RPMI8226 (cell line): ENCODE measurements around the gene TSSC4.
"Not testable (repeated sequence)": the region's sequence is repeated elsewhere in the genome, so short reads cannot be mapped to it uniquely, and the experiment has no call there.

Source experiments
- DNase-seq: peaks from one replicate; pipeline ENCODE4 v3.0.0-alpha.2; 2015

The TSSC4 gene

DNA sequence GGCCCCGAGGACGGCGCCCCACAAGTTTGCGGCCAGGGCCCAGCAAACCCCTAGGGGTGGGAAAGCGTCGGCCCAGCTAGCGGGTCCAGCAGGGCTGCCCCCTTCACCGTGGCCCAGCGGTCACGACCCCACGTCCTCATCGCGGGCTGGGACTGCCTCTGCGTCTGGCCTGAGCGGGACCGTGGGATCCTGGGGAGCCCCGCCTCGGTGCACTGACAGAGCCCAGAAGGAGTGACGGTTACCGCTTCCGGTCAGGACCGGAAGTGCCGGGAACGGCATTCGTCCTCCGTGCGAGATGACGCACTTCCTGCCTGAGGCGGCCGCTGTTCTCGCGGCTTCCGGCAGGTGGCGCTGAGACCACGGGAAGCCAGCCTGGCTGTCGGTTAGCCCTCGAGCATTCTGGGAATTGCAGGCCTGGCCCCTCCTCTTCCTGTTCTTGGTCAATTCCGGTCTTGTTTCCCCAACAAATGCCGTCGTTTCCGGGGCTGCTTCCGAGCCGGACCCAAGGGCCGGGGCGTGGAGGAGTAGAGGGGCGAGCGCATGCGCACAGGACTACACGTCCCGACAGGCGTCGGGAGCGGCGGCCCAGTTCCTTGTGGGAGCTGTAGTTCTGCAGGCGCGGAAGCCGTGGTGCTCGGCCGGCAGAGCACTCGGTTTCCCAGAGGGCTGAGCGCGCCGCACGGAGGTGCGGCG lies at the start of gene TSSC4:
Gene TSSC4, plus strand, starts transcription at position 682 of the 693 bp plus-strand sequence. CDS start 1,884 bp downstream, outside the sequence.
- DNase-seq = peak; percentile 98

DNA sequence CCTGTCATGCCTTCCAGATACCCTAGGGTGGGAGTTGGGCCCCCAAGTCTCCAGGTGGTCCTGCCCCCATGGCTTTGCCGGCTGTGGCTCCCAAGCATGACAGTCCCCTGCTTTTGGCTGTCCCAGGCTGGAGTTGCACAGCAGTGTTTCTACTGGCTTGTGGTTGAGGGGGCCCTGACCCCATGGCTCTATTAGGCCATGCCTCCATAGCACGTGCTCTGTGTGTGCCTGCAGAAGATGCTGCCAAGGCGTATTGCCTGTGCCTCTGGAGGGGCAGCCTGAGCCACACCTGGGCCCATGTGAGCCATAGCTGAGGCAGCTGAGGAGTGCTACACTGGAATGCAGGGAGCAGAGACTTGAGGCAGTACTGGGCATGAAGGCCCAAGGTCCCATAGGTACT lies 48.8 kb upstream of the TSSC4 start:
- no peak for DNase-seq

DNA sequence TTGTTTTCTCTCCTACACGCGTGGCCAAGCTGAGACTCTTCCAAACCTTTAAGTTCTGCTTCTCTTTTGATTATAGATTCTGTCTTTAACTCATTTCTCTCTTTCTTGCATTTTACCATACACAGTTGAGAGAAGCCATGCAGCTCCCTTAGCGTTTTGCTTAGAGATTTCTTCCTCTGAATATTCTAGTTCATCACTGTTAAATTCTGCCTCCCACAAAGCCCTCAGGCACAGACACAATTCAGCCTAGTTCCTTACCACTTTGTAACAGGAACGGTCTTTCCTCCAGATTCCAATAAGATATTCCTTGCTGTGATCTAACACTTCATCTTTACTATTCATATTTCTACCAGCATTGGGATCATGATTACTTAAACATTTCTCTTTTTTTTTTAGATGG lies 48.1 kb upstream of the TSSC4 start:
- DNase-seq = no peak

DNA sequence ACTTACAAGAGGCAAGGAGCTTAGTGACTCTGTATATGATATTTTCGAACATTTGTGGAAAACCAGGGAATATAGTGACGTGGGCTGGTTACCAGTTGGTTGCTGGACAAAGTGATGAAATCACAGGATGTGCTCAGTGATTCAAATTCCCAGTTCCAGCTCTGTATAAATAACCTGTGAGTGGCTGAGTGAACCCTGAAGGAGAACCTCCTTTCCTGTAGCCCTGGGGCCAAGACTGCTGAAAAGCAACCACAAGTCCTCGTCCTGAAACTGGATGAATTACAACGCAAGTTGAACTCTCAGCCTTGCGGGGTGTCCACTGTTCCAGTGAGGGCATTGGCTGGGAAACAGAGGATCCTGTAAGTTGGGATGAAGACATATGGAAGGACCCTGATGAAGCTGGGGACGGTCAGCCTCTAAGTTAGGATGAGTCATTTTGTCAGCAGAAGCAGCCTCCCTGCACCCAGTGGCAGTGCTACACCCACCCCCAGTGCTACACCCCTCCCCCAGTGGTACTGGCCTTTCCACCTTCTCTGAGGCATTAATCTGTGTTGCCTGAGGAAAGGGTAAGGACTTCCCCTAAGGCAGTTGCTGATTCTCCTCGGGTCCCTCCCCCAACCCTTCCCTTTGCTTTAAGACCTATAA lies 45.4 kb upstream of the TSSC4 start:
- DNase-seq = no peak

DNA sequence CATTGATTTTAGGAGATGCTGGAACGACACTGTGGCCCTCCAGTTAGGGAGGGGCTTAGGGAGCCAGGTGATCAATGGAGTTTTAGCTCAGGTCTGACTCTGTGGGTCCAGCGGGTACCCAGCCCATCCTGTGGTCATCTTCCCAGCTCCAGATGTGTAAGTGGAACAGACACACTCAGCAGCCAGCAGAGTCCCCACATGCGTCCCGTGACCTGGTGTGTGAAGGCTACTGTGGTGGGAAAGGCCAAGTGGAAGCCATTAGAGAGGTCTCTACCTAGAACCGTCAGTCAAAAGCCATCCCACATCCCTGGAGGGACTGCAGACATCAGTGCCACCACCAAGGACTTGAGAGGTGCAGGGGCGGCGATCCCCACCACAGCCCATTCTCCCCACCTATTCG lies 43.3 kb upstream of the TSSC4 start:
- DNase-seq = no peak

DNA sequence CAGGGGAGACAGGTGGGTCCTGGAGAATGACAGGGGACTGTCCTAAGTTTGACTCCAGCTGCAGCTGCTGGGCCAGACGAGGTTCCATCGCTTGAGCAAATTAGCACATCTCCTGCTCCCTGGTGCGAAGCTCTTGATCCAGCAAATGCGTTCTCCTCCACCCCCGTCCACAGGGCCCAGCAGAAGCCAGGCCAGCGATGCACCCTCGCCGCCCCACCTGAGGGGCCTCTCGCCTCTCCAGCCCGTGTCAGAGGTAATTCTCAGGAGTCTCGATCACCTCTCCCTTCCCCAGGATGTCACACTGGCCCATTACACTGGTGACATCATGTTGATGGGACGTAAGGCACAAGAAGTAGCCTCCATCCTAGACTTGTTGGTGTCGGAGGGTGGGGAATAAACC lies 42.9 kb upstream of the TSSC4 start:
- not testable (repeated sequence) for DNase-seq

DNA sequence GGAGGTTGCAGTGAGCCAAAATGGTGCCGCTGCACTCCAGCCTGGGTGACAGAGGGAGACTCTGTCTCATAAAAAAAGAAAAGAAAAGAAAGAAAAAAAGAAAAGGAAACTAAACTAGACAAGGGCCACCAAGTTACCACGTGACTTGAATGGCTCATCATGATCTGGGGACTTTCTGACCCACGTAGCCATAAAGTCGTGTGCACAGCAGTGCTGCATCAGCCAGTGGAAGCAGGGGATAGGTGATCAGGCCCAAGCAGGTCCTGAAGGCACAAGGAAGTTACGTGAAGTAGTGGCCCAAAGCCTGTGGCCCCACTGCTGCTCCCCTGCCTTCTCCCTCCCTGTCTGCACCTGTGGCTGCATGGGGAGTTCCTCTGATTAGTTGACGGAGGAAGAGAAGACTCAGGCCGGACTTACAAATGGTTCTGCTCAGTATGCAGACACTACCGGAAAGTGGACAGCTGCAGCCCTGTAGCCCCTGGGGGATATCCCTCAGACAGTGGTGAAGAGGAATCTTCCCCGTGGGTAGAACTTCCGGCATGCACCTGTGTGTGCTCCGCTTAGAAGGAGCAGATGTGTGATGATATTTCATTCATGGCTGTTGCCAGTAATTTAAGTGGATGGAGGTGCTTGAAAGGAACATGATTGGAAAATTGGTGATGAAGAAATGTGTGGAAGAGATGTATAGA lies 41.7 kb upstream of the TSSC4 start:
- DNase-seq = no peak

DNA sequence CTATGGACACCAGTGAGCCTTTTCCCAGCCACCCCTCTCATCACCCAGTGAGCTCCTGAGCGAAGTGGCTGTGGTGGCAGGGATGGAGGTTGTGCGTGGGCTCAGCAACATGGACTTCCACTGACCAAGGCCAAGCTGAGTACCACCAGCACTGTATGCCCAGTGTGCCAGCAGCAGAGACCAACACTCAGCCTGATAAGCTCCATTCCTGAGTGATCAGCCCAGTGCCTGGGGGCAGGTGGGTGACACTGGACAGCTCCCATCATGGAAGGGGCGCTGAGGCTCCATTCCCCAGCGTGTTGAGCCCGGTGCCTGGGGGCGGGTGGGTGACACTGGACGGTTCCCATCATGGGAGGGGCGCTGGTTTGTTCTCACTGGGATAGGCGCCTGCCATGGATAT lies 41.0 kb upstream of the TSSC4 start:
- no peak for DNase-seq

DNA sequence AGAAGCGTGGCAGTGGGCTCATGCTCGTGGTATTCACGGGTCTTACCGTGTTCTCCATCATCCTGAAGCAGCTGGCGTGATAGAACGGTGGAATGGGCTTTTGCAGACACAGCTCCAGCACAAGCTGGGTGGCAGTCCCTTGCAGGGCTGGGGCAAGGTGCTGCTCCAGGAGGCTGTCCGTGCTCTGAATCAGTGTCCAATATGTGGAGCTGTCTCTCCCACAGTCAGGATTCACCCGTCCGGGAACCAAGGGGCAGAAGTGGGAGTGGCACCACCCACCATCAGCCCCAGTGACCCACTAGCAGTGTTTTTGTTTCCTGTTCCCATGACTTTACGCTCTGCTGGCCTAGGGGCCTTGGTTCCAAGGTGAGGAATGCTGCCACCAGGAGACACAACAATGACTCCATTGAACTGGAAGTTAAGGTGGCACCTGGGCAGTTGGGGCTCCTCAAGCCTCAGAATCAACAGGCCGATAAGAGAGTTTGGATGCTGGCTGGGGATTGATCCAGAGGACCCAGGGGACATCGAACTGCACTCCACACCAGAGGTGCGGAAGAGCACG lies 40.4 kb upstream of the TSSC4 start:
- DNase-seq = no peak

DNA sequence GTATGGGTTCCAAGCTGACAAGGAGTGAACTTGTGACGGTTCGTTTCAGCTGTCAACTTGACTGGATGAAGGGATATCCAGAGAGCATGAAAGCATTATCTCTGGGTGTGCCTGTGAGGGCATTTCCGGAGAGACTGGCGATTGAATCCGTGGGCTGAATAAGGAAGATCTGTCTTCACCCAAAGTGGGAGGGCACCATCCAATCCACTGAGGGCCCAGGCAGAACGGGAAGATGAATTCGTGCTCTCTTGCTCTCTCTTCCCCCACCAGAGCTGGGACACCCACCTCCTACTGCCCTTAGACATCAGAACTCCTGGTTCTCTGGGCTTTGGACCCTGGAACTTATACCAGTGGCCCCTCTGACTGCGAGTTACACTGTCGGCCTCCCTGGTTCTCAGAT lies 39.0 kb upstream of the TSSC4 start:
- DNase-seq = no peak

DNA sequence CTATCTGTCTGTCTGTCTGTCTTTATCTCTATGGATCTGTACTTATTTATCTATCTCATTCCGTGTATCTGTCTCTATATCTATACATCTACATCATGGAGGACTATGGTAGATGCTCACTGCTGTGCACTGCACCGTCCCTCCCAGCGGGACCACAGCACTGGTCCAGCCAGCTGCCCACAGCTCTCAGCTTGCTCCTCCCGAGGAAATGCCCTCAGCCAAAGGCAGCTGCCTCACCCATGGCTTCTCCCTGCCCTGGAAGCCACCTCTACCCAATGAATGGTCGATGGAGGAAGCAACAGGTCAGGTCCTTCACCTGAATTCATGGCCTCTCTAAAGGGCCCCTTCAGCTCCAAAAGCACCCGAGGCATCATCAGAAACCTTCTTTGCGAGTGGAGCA lies 38.1 kb upstream of the TSSC4 start:
- no peak for DNase-seq

DNA sequence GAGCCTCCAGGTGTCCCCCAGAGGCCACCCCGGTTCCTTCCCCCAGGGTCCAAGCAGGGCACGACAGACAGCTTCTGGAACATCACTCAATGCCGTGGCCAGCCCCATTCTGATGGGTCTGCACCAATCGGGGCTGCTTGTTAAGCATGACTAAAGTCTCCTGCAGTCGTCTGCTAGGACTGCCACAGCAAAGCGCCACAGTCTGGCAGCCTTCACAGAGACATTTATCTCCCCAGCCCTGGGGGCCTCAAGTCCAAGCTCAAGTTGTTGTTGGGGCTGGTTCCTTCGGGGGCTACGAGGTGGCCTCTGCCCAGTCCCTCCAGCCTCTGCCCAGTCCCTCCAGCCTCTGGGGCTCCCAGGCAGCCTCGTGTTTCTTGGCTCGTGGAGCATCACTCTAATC lies 37.4 kb upstream of the TSSC4 start:
- no peak for DNase-seq

DNA sequence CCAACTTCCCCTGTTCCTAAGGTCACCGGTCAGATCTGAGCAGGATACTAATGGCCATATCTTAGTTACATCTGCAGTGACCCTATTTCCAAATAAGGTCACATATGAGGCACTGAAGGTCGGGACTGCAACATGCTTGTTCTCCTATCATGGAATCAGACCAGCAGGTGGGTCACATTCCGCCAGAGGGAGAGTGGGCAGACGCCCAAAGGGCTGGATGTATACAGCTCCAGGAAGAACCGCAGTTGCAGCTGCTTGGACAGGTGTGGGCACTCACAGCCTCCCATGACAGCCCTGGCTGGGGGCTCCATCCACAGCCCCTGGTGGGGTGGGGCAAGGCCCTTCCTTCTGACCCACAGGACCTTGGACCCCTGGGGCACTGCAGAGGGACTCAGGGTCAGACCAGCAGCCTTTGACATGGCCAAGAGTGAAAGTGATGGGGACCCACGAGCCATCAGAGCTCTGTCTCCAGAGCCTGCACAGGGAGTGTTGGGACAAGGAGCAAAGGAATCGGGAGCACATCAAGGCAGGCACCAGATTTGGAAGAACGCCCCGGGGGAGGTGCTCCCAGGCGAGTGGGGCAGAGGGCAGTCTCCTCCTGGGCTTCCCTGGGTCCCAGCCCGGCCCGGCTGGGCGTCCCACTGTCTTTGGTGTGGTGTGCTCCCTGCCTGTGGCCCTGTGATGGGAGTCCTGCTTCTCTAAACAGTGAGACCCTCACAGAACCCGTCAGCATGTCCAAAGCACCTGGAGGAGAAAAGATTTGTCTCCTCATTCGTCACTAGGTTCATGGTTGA lies 36.8 kb upstream of the TSSC4 start:
- no peak for DNase-seq

DNA sequence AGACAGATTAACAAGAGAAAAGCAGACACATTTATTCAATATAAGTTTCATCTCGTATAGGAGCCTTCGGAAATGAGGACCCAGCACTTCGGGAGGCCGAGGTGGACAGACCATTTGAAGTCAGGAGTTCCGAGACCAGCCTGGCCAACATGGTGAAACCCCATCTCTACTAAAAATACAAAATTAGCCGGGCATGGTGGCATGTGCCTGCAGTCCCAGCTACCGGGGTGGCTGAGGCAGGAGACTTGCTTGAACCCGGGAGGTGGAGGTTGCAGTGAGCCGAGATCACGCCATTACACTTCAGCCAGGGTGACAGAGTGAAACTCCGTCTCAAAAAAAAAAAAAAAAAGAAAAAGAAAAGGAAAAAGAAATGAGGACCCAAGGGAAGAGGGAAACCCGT lies 36.2 kb upstream of the TSSC4 start:
- not testable (repeated sequence) for DNase-seq

DNA sequence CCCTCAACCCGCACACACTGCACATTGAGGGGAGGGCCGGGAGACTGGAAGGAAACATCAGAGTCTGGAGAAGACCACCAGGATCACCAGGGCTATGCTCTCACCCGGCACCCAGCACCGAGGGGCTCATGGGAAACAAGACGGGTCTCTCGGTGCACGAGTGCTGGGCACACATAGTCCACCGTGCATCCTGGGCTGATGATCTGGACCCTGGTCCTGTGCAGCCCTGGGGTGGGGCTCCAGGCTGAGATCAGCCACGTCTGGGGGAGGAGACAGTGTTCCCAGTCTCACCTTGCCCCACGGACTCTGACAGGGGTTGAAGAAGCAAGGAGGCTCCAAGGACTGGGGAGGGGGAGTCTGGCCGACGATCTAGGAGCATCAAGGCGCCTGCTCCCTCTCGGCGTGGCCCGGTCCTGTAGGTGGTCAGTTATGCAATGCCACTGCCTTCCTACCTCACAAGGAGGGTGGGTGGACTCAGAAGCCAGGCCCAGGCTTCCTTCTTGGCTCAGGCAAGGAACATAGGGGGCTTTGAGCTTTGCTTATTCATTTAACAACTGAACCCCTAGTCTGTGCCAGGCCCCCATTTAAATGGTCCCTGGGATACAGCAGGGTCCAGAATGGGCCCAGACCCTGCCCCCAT lies 34.9 kb upstream of the TSSC4 start:
- DNase-seq = no peak

DNA sequence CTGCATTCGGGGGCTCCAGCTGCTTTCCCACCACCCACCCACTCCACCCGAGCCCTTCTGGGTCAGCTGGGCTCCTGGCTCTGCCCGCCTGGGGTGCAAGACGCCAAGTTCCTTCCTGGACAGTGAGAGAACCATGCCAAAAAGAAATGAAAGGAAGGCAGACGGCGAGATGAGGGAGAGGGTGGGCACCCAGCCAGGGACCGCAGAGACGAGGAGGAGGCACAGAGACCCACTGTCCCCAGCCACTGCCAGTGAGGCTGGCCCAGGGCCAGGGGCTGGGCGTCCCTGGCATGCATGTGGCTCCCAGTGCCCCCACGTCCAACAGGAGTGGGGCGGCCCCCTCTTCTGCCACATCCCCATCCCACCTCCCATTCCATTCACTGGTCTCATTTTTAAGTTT lies 34.3 kb upstream of the TSSC4 start:
- DNase-seq = peak; percentile 47

DNA sequence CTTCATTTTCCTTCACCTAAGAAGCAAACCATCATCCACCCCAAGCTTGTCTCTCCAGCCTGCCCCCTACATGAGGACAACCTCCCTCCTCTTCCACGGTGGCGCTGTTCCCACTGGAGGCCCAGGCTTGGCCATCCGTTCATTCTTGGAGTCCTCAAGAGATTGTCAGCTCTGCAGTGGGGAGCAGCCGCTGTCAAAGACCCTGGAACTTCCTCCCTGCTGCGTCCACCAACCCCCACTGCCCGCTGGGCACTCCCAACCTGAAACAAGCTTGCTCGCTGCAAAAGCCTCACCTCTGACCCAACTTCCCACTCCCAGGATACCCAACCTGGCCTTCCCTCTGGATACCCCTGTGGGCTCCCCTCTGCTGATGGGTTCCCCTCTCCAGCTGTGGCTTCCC lies 33.8 kb upstream of the TSSC4 start:
- peak; percentile 17 for DNase-seq

DNA sequence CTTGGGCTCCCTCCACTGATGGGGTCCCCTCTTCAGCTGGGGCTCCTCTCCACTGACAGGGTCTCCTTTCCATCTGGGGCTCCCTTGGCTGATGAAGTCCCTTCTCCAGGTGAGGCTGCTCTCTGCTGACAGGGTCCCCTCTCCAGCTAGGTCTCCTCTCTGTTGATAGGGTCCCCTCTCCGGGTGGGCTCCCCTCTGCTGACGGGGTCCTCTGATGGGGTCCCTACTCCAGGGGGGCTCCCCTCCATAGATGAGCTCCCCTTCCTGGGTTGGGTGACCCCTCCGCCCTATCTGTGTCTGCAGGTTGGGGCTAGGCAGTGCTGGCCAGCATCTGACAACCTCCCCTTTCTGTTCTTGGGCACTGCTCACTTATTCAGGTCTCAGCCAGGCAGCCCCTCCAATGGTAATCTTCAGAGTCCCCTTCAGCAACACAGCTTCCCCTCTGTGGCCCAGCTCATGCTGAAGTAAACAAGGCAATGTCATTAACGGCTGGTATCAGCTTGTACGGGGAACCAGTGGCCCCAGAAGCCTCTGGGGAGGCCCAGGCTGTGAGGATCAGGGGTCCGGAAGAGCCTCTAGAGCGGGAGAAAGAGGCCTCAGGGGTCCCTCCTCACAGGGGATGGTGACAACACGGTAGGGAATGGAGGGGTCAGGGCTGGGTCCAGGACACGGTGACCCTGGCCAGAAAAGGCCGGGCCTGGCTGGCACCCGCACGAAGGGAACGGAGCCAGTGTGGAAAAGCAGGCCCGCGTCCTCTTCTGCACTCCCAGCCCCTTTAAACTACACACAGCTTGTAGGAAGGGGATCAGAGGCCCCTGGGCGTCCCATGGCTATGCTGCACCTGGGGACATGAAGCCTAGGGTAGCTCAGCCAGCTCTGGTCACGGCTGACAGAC lies 33.0 kb upstream of the TSSC4 start:
- no peak for DNase-seq

DNA sequence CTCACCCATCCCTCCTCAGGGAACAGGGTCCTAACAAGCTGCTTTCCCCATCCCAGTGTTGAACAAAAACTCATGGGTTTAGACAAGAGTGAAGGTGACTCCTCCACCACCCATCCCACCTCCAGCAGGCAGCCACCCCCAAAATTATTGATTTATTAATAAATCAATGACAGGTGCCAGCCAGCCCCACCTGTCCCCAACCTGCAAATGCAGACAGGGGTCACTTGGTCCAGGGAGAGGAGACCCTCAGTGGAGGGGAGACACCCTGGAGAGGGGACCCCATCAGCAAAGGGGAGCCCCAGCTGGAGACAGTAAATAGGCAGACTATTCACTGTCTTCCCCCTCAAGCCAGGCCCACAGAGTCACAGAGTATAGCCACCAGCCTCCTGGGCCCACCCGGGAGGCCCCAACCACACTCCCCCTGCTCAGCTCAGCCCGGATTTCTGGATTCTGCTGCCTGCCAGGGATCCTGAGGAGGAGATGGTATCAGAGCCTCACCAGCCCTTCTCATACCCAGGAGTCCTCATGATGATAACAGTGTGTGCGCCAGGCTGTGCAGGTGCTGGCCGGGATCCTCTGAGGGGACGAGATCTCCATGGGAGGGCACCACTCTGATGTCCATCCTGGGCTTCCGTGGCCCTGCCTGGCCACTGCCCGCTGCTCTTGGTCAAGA lies 32.2 kb upstream of the TSSC4 start:
- DNase-seq = no peak

DNA sequence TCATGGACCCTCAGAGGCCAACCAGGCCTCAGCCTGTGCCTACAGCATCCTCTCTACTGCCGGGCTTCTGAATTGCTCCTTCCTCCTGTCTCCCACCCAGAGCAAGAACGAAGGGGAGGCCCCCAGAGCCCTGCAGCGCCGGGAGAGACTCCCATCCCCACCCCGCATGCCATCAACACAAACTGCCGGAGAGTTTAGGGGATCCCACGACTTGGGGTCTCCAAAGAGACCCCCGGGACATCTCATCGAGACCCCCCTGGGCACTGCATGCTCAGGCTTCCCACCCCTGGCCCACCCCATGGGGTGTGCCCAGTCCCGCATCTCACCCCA lies 31.7 kb upstream of the TSSC4 start:
- DNase-seq = no peak

DNA sequence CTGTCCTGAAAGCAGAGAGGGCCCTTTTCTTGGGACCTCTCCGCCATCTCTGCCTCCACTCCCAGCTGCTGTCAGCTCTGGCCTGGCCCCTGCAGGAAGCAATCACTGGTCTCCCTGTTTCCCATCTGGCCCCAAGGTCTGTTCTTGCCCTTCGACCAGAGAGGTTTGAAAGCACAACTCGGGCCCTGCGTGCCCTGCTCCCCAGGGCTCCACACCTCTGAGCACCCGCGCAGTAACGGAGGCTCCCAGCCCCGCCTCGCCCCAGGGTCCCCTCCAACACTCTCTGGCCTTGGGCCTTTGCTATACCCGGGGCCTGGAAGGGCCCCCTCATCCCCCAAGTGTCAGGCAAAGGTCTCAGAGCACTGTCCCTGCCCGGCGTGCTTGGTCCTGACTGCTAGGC lies 31.2 kb upstream of the TSSC4 start:
- DNase-seq = no peak
